ENCODE data around the gene BAIAP3. TPM values are rescaled to one million over a fixed set of nuclear protein-coding genes. Genes with fewer than 3 reads are reported as not detected.

The BAIAP3 gene
- 0.97 TPM in 2 replicates for total RNA-seq

GRCh38 chr16:1333149-1333812 is at the start of gene BAIAP3:
Gene BAIAP3, plus strand, starts transcription at chr16:1333645. Its CDS starts 4,905 bp downstream, at chr16:1338550.

GRCh38 chr16:1308977-1309885 is 24.2 kb upstream of the BAIAP3 start, which contains the start of gene UBE2I:
Gene UBE2I, plus strand, starts transcription at chr16:1309636. Its CDS starts 4,395 bp downstream, at chr16:1314031.

GRCh38 chr16:1351582-1352362 is 18.3 kb downstream of the BAIAP3 start, which contains the start of the genes GNPTG and TSR3:
Gene GNPTG, plus strand, starts transcription at chr16:1351931. Its CDS starts 35 bp downstream, at chr16:1351966.
Gene TSR3, minus strand, starts transcription at chr16:1351878. Its CDS starts 74 bp downstream, at chr16:1351804.

Other genes with a start within 250 kb of the BAIAP3 start
- gene C1QTNF8, start 237.4 kb upstream of the BAIAP3 start, total RNA-seq = not detected in 2 replicates
- gene CACNA1H, start 180.5 kb upstream of the BAIAP3 start, total RNA-seq = under 0.01 TPM in 2 replicates
- gene TPSG1, start 108.4 kb upstream of the BAIAP3 start, total RNA-seq = not detected in 2 replicates
- gene TPSB2, start 103.5 kb upstream of the BAIAP3 start, total RNA-seq = not detected in 2 replicates
- gene TPSAB1, start 92.9 kb upstream of the BAIAP3 start, total RNA-seq = not detected in 2 replicates
- not detected in 2 replicates for gene TPSD1, start 77.6 kb upstream of the BAIAP3 start, total RNA-seq
- gene UBE2I, start 24.0 kb upstream of the BAIAP3 start, total RNA-seq = 37.2 and 54.0 TPM in 2 replicates
- 48.4 and 63.0 TPM in 2 replicates for gene TSR3, start 18.2 kb downstream of the BAIAP3 start, total RNA-seq
- gene GNPTG, start 18.3 kb downstream of the BAIAP3 start, total RNA-seq = 39.9 and 41.2 TPM in 2 replicates
- gene UNKL, start 81.1 kb downstream of the BAIAP3 start, total RNA-seq = 13.5 and 20.3 TPM in 2 replicates
- 10.2 and 12.0 TPM in 2 replicates for gene UQCC4, start 87.1 kb downstream of the BAIAP3 start, total RNA-seq
- not detected in 2 replicates for gene PERCC1, start 97.4 kb downstream of the BAIAP3 start, total RNA-seq
- gene CCDC154, start 110.9 kb downstream of the BAIAP3 start, total RNA-seq = under 0.01 and 0.24 TPM in 2 replicates
- gene CLCN7, start 141.4 kb downstream of the BAIAP3 start, total RNA-seq = 73.5 and 81.5 TPM in 2 replicates
- 0.12 and 0.16 TPM in 2 replicates for gene PTX4, start 155.3 kb downstream of the BAIAP3 start, total RNA-seq
- gene TELO2, start 159.7 kb downstream of the BAIAP3 start, total RNA-seq = 13.4 and 14.1 TPM in 2 replicates
- 20.3 and 32.8 TPM in 2 replicates for gene TMEM204, start 200.0 kb downstream of the BAIAP3 start, total RNA-seq

Data from hair follicle dermal papilla cell (primary cell).